GM12874 (cell line): Measurements from ENCODE around the gene CPNE7.

Source experiments
- TF ChIP-seq, protein P1 (sequence below): IDR thresholded peaks from 2 replicates; pipeline ENCODE4 v1.5.1; 2011; ENCODE audit warnings: low read depth, mild to moderate bottlenecking, control low read depth, low read length, moderate library complexity; ENCODE audit not compliant: insufficient read depth

The CPNE7 gene

DNA sequence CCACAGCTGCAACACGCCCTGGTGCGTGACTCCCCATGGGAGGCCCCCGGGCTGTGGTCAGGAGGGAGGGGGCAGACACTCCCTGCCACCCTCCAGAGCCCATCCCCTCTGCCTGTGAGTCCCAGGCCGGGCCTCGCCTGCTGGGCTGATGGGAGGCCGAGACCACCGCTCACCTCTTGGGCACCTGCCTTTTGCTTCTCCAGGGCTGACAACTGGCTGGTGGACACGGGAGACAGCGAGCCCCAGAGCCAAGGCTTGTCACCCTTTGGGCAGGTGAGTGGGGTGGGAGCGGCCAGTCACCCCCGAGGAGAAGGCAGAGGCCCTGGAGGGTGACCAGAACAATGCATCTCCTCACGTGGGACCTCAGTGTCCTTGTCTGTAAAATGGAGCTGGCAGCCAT, 61.1 kb downstream of the CPNE7 start:
- TF ChIP-seq, protein P1, sequence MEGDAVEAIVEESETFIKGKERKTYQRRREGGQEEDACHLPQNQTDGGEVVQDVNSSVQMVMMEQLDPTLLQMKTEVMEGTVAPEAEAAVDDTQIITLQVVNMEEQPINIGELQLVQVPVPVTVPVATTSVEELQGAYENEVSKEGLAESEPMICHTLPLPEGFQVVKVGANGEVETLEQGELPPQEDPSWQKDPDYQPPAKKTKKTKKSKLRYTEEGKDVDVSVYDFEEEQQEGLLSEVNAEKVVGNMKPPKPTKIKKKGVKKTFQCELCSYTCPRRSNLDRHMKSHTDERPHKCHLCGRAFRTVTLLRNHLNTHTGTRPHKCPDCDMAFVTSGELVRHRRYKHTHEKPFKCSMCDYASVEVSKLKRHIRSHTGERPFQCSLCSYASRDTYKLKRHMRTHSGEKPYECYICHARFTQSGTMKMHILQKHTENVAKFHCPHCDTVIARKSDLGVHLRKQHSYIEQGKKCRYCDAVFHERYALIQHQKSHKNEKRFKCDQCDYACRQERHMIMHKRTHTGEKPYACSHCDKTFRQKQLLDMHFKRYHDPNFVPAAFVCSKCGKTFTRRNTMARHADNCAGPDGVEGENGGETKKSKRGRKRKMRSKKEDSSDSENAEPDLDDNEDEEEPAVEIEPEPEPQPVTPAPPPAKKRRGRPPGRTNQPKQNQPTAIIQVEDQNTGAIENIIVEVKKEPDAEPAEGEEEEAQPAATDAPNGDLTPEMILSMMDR, result no peak

DNA sequence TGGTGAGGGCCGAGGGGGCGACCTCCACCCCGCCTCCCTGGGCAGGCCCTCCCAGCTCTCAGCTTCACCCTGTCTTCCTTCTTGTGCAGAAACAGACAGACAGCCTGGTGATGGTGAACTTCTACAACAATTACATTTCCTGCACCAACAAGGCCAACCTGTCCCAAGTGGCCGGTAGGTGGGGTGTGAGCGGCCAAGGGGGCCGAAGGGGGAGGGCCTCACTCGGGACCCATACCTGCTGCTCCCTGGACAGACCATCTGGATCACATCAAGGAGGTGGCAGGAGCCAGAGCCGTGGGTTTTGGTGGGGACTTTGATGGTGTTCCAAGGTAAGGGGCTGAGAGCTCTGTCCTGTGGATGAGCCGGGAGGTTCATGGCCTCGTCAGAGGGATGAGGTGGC, 61.8 kb downstream of the CPNE7 start:
- TF ChIP-seq, protein P1, result no peak

DNA sequence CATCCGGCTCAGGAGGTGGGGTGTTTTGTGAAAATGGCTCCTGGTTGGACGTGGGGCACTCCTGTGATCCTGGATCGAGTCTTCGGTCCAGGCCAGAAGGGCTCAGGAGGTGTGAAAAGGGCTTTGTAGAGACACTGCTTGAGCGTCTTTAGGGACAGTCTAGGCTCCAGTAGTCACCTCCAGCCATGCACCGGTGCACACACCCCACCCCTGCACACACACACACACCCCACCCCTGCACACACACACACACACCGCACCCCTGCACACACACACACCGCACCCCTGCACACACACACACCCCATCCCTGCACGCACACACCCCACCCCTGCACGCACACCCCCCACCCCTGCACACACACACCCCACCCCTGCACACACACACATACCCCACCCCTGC, 62.9 kb downstream of the CPNE7 start:
- TF ChIP-seq, protein P1, result no peak

DNA sequence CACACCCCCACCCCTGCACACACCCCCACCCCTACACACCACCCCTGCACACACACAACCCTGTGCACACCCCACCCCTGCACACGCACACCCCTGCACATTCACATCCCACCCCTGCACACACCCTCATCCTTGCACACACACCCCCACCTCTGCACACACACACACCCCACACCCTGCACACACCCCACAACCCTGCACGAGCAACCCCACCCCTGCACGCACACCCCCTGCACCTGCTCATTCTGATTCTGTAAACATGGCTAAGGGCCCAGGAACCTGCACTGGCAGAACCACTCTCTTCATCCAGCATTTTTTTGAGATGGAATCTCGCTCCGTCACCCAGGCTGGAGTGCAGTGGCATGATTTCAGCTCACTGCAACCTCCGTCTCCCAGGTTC, 63.8 kb downstream of the CPNE7 start:
- TF ChIP-seq, protein P1, result no peak

DNA sequence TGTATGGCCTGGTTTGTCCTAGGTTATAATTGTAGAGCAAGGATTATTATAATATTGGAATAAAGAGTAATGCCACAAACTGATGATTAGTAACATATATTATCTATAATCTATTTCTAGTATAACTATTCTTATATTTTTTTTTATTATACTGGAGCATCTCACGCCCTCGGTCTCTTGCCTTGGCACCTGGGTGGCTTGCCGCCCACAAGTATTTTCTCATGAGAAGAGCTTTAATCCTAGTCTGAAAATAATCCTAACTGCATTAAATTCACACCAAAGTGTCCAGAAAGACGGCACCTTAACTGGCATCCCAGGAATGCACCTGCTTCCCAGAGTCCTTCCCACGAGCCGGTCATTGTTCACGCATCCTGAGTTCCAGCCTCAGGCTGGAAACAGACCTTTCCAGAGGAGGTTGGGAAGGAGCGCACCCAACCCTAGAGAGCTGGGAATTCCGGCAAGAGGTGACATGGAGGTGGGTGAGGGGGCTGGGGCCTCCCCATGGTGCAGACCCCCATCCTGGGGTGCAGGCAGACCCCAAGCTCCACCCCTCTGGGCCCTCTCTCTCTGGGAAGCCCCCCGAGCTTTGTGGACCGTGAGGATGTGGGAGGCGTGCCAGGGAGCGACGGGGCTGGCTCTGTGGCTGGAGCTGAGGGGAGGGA, 66.0 kb downstream of the CPNE7 start:
- TF ChIP-seq, protein P1, result no peak

DNA sequence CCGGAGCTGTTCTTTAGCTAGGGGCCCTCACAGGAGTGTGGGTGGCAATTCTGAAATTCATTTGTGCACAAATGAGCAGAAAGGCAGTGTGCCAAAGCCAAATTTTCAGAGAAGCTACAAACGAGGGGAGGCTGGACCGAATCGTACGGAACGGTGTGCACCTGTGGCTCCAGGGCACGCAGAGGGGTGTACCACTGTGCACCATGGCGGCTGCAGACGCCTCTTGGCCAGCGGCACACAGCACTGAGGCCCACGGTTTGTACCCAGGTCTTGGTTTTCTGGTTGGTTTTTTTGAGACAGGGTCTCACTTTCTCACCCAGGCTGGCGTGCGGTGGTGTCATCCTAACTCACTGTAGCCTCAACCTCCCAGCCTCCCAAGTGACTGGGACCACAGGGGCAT, 67.0 kb downstream of the CPNE7 start:
- TF ChIP-seq, protein P1, result no peak

DNA sequence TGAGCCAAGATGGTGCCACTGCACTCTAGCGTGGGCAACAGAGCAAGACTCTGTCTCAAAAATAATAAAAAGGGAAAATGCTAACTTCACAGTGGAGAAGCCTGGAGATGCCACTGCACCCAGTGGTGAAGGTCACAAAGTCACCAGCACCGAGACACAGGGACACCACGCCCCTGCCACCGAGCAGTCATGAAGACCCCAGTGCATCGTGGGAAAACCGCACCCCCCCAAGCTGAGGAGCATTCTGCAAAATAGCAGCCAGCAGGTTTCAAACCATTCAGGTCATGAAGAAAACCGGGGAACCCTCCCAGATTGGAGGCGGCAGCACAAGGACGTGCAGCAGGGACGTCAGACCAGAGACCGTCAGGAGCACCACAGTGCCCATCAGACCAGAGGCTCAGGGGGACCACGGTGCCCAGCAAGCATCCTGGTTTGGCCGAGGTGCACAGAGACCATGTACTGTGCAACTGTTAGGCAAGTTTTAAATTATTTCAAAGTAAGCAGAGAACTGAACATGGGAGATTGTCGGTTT, 68.3 kb downstream of the CPNE7 start:
- TF ChIP-seq, protein P1, result no peak
